PC-3 (cell line): Measurements from ENCODE around the gene FCN3.

Experiments
- EZH2 ChIP-seq: fragments of 300-600 bp; sonication (generic); IDR thresholded peaks from one replicate; pipeline ENCODE4 v1.6.1; 2017; ENCODE audit warnings: antibody characterized with exemption, mild to moderate bottlenecking, low read length; ENCODE audit not compliant: unreplicated experiment
- EZH2phosphoT487 ChIP-seq: fragments of 300-600 bp; sonication (generic); IDR thresholded peaks from 2 replicates; pipeline ENCODE4 v1.6.1; 2018; ENCODE audit warnings: mild to moderate bottlenecking, antibody characterized with exemption, low read length, borderline replicate concordance
- TF ChIP-seq, protein P1 (sequence below): fragments of 300-600 bp; sonication (generic); conservative IDR thresholded peaks from 2 replicates; pipeline ENCODE4 v1.5.1; 2017; ENCODE audit warnings: antibody characterized with exemption, low read depth, mild to moderate bottlenecking, low read length

DNA sequence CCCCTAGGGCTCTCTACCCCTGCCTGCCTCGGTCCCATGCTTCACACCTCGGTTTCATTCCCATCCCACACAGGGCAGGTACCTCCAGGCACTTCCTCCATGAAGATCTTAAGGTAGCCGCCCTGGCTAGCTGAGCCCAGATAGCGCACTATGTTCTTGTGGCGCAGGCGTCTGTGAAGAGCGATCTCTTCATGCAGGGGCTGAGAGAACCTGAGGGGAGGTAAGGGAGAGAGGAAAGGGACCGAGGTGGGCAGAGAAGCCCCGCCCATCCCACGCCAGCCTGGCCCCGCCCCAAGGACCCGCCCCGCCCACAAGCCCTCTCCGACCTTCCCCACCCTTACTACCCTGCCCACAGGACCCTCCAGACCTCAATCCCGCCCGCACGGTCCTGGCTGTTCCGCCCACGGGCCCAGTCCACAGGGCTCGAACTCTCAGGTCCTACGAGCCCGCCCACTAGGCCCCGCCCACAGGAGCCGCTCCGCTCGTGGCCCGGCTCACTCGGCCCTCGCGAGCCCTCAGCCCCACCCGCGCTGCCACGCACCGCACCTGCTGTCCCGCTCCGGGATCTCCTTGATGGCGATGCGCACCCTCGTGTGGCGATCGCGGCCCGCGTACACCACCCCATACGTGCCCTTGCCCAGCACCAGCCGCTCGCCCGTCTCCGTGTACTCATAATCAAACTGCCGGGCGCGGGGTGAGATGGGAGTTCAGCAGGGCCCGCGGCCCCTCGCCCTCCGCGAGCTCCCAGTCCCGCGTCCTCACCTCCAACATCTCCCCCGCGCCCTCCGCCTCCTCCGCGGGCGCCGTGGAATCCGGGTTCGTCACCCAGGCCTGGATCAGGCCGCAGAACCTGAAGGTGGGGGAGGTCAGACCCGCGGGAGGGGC lies 14.2 kb downstream of the FCN3 start:
- TF ChIP-seq EZH2phosphoT487 (no peak), EZH2 (no peak)
- TF ChIP-seq, protein P1, sequence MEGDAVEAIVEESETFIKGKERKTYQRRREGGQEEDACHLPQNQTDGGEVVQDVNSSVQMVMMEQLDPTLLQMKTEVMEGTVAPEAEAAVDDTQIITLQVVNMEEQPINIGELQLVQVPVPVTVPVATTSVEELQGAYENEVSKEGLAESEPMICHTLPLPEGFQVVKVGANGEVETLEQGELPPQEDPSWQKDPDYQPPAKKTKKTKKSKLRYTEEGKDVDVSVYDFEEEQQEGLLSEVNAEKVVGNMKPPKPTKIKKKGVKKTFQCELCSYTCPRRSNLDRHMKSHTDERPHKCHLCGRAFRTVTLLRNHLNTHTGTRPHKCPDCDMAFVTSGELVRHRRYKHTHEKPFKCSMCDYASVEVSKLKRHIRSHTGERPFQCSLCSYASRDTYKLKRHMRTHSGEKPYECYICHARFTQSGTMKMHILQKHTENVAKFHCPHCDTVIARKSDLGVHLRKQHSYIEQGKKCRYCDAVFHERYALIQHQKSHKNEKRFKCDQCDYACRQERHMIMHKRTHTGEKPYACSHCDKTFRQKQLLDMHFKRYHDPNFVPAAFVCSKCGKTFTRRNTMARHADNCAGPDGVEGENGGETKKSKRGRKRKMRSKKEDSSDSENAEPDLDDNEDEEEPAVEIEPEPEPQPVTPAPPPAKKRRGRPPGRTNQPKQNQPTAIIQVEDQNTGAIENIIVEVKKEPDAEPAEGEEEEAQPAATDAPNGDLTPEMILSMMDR = no peak
